H1 (cell line): Measurements from ENCODE around the gene SPATA13. TPM values are rescaled to one million over a fixed set of nuclear protein-coding genes. Genes with fewer than 3 reads are reported as not detected.

Source experiments
- CTCF ChIA-PET: fragments of 300-600 bp; sonication (Branson Sonifier 250); formaldehyde crosslinking; loops from one replicate; lab custom pipeline; 2021; ENCODE audit not compliant: partially characterized antibody; lab: Charles Lee
- POLR2A ChIA-PET: fragments of 300-600 bp; sonication (Branson Sonifier 250); formaldehyde crosslinking; loops from one replicate; lab custom pipeline; 2021; ENCODE audit warnings: inconsistent platforms; ENCODE audit not compliant: partially characterized antibody; lab: Charles Lee
- DNase-seq, 2 experiments: peaks; one replicate each; pipeline versions ENCODE4 v3.0.0 to v3.0.0-alpha.2; 2010 to 2022; ENCODE audit warnings: low spot score in 2 of 2, low read depth in 1 of 2, mixed read lengths in 1 of 2
- FAIRE-seq: peaks from 2 replicates; lab custom pipeline; 2011; peaks lifted over from hg19 to GRCh38; lab: Jason Lieb, UNC
- H2AFZ ChIP-seq: 2 replicates; pipeline ENCODE4 v1.8.1; 2012; ENCODE audit warnings: low read length, inconsistent platforms
- H2AK5ac ChIP-seq: 2 replicates; pipeline ENCODE4 v1.6.1; 2013; ENCODE audit warnings: low read depth, low read length
- H2BK120ac ChIP-seq: replicated peaks from 2 replicates; pipeline ENCODE3; 2013; ENCODE audit warnings: low read depth, low read length, inconsistent platforms
- H2BK12ac ChIP-seq: 2 replicates; pipeline ENCODE4 v1.6.1; 2013; ENCODE audit warnings: low read depth, low read length
- H2BK15ac ChIP-seq: 2 replicates; pipeline ENCODE4 v1.6.1; 2013; ENCODE audit warnings: low read length
- H2BK20ac ChIP-seq: 2 replicates; pipeline ENCODE4 v1.6.1; 2013; ENCODE audit warnings: low read length
- H2BK5ac ChIP-seq: 2 replicates; pipeline ENCODE4 v1.6.1; 2013; ENCODE audit warnings: low read depth, low read length
- H3K14ac ChIP-seq: 2 replicates; pipeline ENCODE4 v1.6.1; 2013; ENCODE audit warnings: inconsistent platforms; ENCODE audit not compliant: insufficient read length
- H3K18ac ChIP-seq: 2 replicates; pipeline ENCODE4 v1.6.1; 2013; ENCODE audit warnings: low read length; ENCODE audit errors: extremely low read depth
- H3K23ac ChIP-seq: 2 replicates; pipeline ENCODE4 v1.6.1; 2013; ENCODE audit warnings: inconsistent platforms; ENCODE audit not compliant: insufficient read length
- H3K23me2 ChIP-seq: 2 replicates; pipeline ENCODE4 v1.6.1; 2013; ENCODE audit warnings: low read depth, low read length
- H3K27ac ChIP-seq: 2 replicates; pipeline ENCODE4 v1.6.1; 2011; ENCODE audit warnings: low read depth, low read length, inconsistent platforms
- H3K27me3 ChIP-seq, 4 experiments: replicated peaks in 1 of 4; 1 replicate in 1 of 4; 2 replicates in 3 of 4; pipeline versions ENCODE4 v1.6.1 to v1.8.1; 2011 to 2013; ENCODE audit warnings: low read length in 3 of 4, mild to moderate bottlenecking in 3 of 4, inconsistent platforms in 2 of 4, mixed read lengths in 2 of 4, moderate library complexity in 1 of 4; ENCODE audit not compliant: control insufficient read depth in 3 of 4, insufficient read depth in 3 of 4; ENCODE audit errors: extremely low read depth in 1 of 4
- H3K36me3 ChIP-seq, 4 experiments: 2 replicates each; pipeline versions ENCODE4 v1.6.1 to v1.8.1; 2011 to 2013; ENCODE audit warnings: mild to moderate bottlenecking in 4 of 4, low read length in 3 of 4, moderate library complexity in 2 of 4, control low read depth in 1 of 4, inconsistent platforms in 1 of 4; ENCODE audit not compliant: insufficient read depth in 4 of 4, control insufficient read depth in 2 of 4
- H3K4ac ChIP-seq: replicated peaks from 2 replicates; pipeline ENCODE3; 2013; ENCODE audit warnings: low read length, low read depth, mixed read lengths, inconsistent platforms; ENCODE audit not compliant: insufficient read length
- H3K4me1 ChIP-seq, 4 experiments: replicated peaks in 1 of 4; 1 replicate in 1 of 4; 2 replicates in 3 of 4; pipeline versions ENCODE4 v1.6.1 to v1.8.1; 2011 to 2013; ENCODE audit warnings: low read length in 3 of 4, inconsistent platforms in 2 of 4, mixed read lengths in 1 of 4; ENCODE audit not compliant: insufficient read depth in 4 of 4, control insufficient read depth in 3 of 4
- H3K4me2 ChIP-seq, 2 experiments: 2 replicates each; pipeline versions ENCODE4 v1.6.1 to v1.8.1; 2011 to 2013; ENCODE audit warnings: low read depth in 2 of 2, low read length in 2 of 2, control low read depth in 1 of 2, inconsistent platforms in 1 of 2, mild to moderate bottlenecking in 1 of 2; ENCODE audit not compliant: insufficient read depth in 1 of 2
- H3K4me3 ChIP-seq, 4 experiments: fragments of 200-600, 300-600 bp in 1 of 4; sonication (generic), shearing (Covaris generic), sonication (Bioruptor Twin) in 1 of 4; 2 replicates each; pipeline versions ENCODE4 v1.5.1 to v1.8.1; 2011 to 2016; ENCODE audit warnings: low read length in 4 of 4, low read depth in 3 of 4, control low read depth in 2 of 4, inconsistent platforms in 2 of 4, mild to moderate bottlenecking in 2 of 4, mixed read lengths in 1 of 4, moderate library complexity in 1 of 4; ENCODE audit not compliant: insufficient read depth in 2 of 4; ENCODE audit errors: extremely low read depth in 1 of 4
- H3K56ac ChIP-seq: replicated peaks from 2 replicates; pipeline ENCODE3; 2013; ENCODE audit warnings: low read depth, mild to moderate bottlenecking, mixed read lengths, low read length, inconsistent platforms; ENCODE audit not compliant: insufficient read length
- H3K79me1 ChIP-seq: 2 replicates; pipeline ENCODE4 v1.6.1; 2013; ENCODE audit warnings: low read depth, low read length, control low read depth
- H3K79me2 ChIP-seq, 2 experiments: 2 replicates each; pipeline versions ENCODE4 v1.6.1 to v1.8.1; 2012 to 2013; ENCODE audit warnings: low read length in 2 of 2, mild to moderate bottlenecking in 2 of 2, inconsistent platforms in 1 of 2; ENCODE audit not compliant: insufficient read depth in 2 of 2, control insufficient read depth in 1 of 2
- H3K9ac ChIP-seq, 4 experiments: replicated peaks in 1 of 4; 1 replicate in 1 of 4; 2 replicates in 3 of 4; pipeline versions ENCODE4 v1.6.1 to v1.8.1; 2011 to 2013; ENCODE audit warnings: low read depth in 3 of 4, low read length in 3 of 4, control low read depth in 2 of 4, mild to moderate bottlenecking in 2 of 4, moderate library complexity in 2 of 4, inconsistent platforms in 1 of 4; ENCODE audit errors: extremely low read depth in 1 of 4
- H3K9me3 ChIP-seq, 2 experiments: 2 replicates each; pipeline versions ENCODE4 v1.6.1 to v1.8.1; 2012 to 2013; ENCODE audit warnings: mild to moderate bottlenecking in 2 of 2, moderate library complexity in 2 of 2, control low read depth in 1 of 2, inconsistent platforms in 1 of 2, low read depth in 1 of 2, low read length in 1 of 2, mixed read lengths in 1 of 2; ENCODE audit not compliant: insufficient read depth in 2 of 2
- H4K20me1 ChIP-seq, 2 experiments: replicated peaks in 1 of 2; 2 replicates each; pipeline versions ENCODE3 to v1.8.1; 2011 to 2013; ENCODE audit warnings: inconsistent platforms in 2 of 2, low read length in 2 of 2, mild to moderate bottlenecking in 1 of 2; ENCODE audit not compliant: insufficient read depth in 2 of 2, control insufficient read depth in 1 of 2
- H4K5ac ChIP-seq: 2 replicates; pipeline ENCODE4 v1.6.1; 2013; ENCODE audit warnings: low read length, low read depth, mixed read lengths, inconsistent platforms; ENCODE audit not compliant: insufficient read length
- H4K8ac ChIP-seq: 2 replicates; pipeline ENCODE4 v1.8.0; 2013; ENCODE audit warnings: mild to moderate bottlenecking, moderate library complexity, low read length, inconsistent platforms; ENCODE audit not compliant: insufficient read depth; ENCODE audit errors: extremely low read depth
- H4K91ac ChIP-seq: replicated peaks from 2 replicates; pipeline ENCODE3; 2013; ENCODE audit warnings: low read length, mixed read lengths, inconsistent platforms; ENCODE audit not compliant: insufficient read length
- KDM5A ChIP-seq: fragments of 200-600 bp; IDR thresholded peaks from 2 replicates; pipeline ENCODE4 v1.7.1; 2012; ENCODE audit warnings: mild to moderate bottlenecking, low read length, inconsistent platforms, mixed read lengths
- NANOG ChIP-seq: IDR thresholded peaks from 2 replicates; pipeline ENCODE4 v1.6.1; 2011; ENCODE audit warnings: low read length, low read depth, mild to moderate bottlenecking, inconsistent platforms; ENCODE audit not compliant: insufficient read depth, poor library complexity, severe bottlenecking
- RAD21 ChIP-seq, 2 experiments: IDR thresholded peaks in 1 of 2; conservative IDR thresholded peaks in 1 of 2; 2 replicates each; pipeline ENCODE4 v1.6.1; 2011; ENCODE audit warnings: low read depth in 2 of 2, low read length in 2 of 2, improper control_type of control experiment in 1 of 2, inconsistent platforms in 1 of 2, mild to moderate bottlenecking in 1 of 2, moderate library complexity in 1 of 2
- SP4 ChIP-seq: IDR thresholded peaks from 2 replicates; pipeline ENCODE4 v1.6.1; 2012; ENCODE audit warnings: low read length, inconsistent platforms
- TBP ChIP-seq: IDR thresholded peaks from 2 replicates; pipeline ENCODE4 v1.6.1; 2011; ENCODE audit warnings: low read depth, low read length, improper control_type of control experiment
- ZNF274 ChIP-seq: IDR thresholded peaks from 2 replicates; pipeline ENCODE4 v1.7.0; 2012; ENCODE audit warnings: low read length, borderline replicate concordance; ENCODE audit errors: extremely low read depth
- WGBS, 2 experiments: shearing (Covaris generic) in 1 of 2; methylation state at CpG; one replicate each; pipeline versions ENCODE4 v1.1.6 to v1.1.7; 2013 to 2015; ENCODE audit warnings: low lambda C conversion rate in 2 of 2, mixed read lengths in 2 of 2, inconsistent platforms in 1 of 2, low coverage in 1 of 2, missing lambda C conversion rate in 1 of 2; ENCODE audit not compliant: insufficient replicate concordance in 2 of 2, insufficient coverage in 1 of 2, insufficient read length in 1 of 2; ENCODE audit errors: extremely low coverage in 1 of 2, missing lambda C conversion rate in 1 of 2; 5-methylcytosine and 5-hydroxymethylcytosine counted together
- polyA plus RNA-seq, 7 experiments: library from polyadenylated mRNA; depleted of rRNA in 3 of 7; stranded (reverse) in 5 of 7; unstranded in 2 of 7; fragments of >200 nt in 5 of 7; fragments of 200-250 nt in 2 of 7; gene quantifications; 1 replicate in 5 of 7; 2 replicates in 1 of 7; 4 replicates in 1 of 7; pipeline versions ENCODE4 v1.2.1 to v1.2.3, GENCODE V29; 2011 to 2013; ENCODE audit warnings: missing spikeins in 2 of 7, mixed read lengths in 2 of 7
- total RNA-seq: library from RNA; stranded (reverse); fragmentation: NEBNext Ultra II Directional; extraction: Animal tissue kit (Norgen Biotek cat#: 25700); gene quantifications from 2 replicates; pipeline ENCODE4 v1.2.1, GENCODE V29; 2021

Gene SPATA13
- total and polyA plus RNA-seq, 2 of the 8 experiments (the other 6 are each of a cell fraction or from before 2014, with no cell fraction given) = 12.6 to 30.9 TPM

- no peak overlapping the region for H4K91ac ChIP-seq
- CTCF ChIA-PET = no interaction called here
- no peak for DNase-seq
- H3K9me3 ChIP-seq = peaks cover 4 to 9% of the 10 kb centered on the region in 2 experiments; a peak in 2 of 4 replicates
- 98% methylated on average over 24 of the region's 35 CpGs; no CpG with 5 or more reads in 1 of the 2 experiments for WGBS, 2 experiments
- H2AK5ac ChIP-seq = no peak overlapping the region
- H4K8ac ChIP-seq = no peak overlapping the region; the same call in 1 of the 2 replicates
- H3K79me1 ChIP-seq = no peaks in the 10 kb centered on the region
- H2BK20ac ChIP-seq = no peak overlapping the region
- no peak overlapping the region for H2BK120ac ChIP-seq
- H2AFZ ChIP-seq = no peak overlapping the region
- no peak for FAIRE-seq
- no peak overlapping the region for H2BK15ac ChIP-seq
- no peaks in the 10 kb centered on the region for H4K20me1 ChIP-seq
- no peak overlapping the region for H3K23ac ChIP-seq
- no peaks in the 10 kb centered on the region for H3K27me3 ChIP-seq
- no peak overlapping the region for H2BK5ac ChIP-seq
- no peaks in the 10 kb centered on the region for H3K79me2 ChIP-seq
- H3K27ac ChIP-seq = no peak overlapping the region
- H3K36me3 ChIP-seq = no peaks in the 10 kb centered on the region
- no peak overlapping the region for H3K9ac ChIP-seq
- H3K23me2 ChIP-seq = no peaks in the 10 kb centered on the region
- no peak overlapping the region for H2BK12ac ChIP-seq
- H3K14ac ChIP-seq = no peak overlapping the region
- no peak overlapping the region for H3K56ac ChIP-seq
- no peak overlapping the region for H3K18ac ChIP-seq
- no peak overlapping the region for H3K4me3 ChIP-seq
- no peaks in the 10 kb centered on the region for H3K4me1 ChIP-seq
- H3K4me2 ChIP-seq = no peak overlapping the region
- POLR2A ChIA-PET = no interaction called here
- H4K5ac ChIP-seq = no peak overlapping the region
- no peak overlapping the region for H3K4ac ChIP-seq
- TF ChIP-seq RAD21 (IDR thresholded peaks at IDR 0.05 in 1 of 2, conservative IDR thresholded peaks at IDR 0.05 in 1 of 2; ENCODE audit: low read depth in 2 of 2, low read length in 2 of 2) (no peak), NANOG (no peak), TBP (no peak), ZNF274 (no peak), SP4 (no peak), KDM5A (no peak)
These were observed 179.6 kb downstream of the SPATA13 start for GRCh38 chr13:24339937-24340607.
